SK-N-SH (cell line): ENCODE measurements around the gene NEMP1. TPM values are rescaled to one million over a fixed set of nuclear protein-coding genes. Genes with fewer than 3 reads are reported as not detected.

ENCODE experiments used
- CTCF ChIA-PET: fragments of 300-600, 350-600 bp; formaldehyde crosslinking; extraction: SDS; loops from one replicate; lab custom pipeline; 2021; lab: Yijun Ruan, JAX
- POLR2A ChIA-PET: fragments of 350-600 bp; sonication (Branson Sonifier 250); formaldehyde crosslinking; extraction: SDS; loops from one replicate; lab custom pipeline; 2020; ENCODE audit warnings: antibody characterized with exemption, inconsistent platforms; lab: Yijun Ruan, JAX
- DNase-seq: peaks from one replicate; pipeline ENCODE4 v3.0.0; 2012
- H2AFZ ChIP-seq: fragments of 200-600 bp; sonication (generic); 2 replicates; pipeline ENCODE4 v1.8.1; 2016; ENCODE audit warnings: antibody characterized with exemption, mild to moderate bottlenecking, low read depth
- H3F3A ChIP-seq: fragments of 200-600 bp; sonication (generic); replicated peaks from 2 replicates; pipeline ENCODE3; 2016; ENCODE audit warnings: antibody characterized with exemption, mild to moderate bottlenecking; ENCODE audit not compliant: insufficient read depth
- H3K27ac ChIP-seq, 2 experiments: fragments of 200-500 bp in 1 of 2; fragments of 200-600 bp in 1 of 2; sonication (Bioruptor generic) in 1 of 2; sonication (generic), shearing (Covaris generic) in 1 of 2; 2 replicates each; pipeline versions ENCODE4 v1.5.1 to v1.6.1; 2014 to 2016; ENCODE audit warnings: low read depth in 2 of 2, inconsistent platforms in 1 of 2, low read length in 1 of 2, mild to moderate bottlenecking in 1 of 2, mixed read lengths in 1 of 2
- H3K27me3 ChIP-seq: fragments of 200-600 bp; sonication (generic), shearing (Covaris generic); 2 replicates; pipeline ENCODE4 v1.6.1; 2016; ENCODE audit warnings: mixed run types; ENCODE audit not compliant: insufficient read depth
- H3K36me3 ChIP-seq, 2 experiments: fragments of 200-500 bp in 1 of 2; fragments of 200-600 bp in 1 of 2; sonication (Bioruptor generic) in 1 of 2; sonication (generic) in 1 of 2; replicated peaks in 1 of 2; 2 replicates each; pipeline versions ENCODE3 to v1.5.1; 2014 to 2016; ENCODE audit warnings: low read length in 1 of 2, mild to moderate bottlenecking in 1 of 2; ENCODE audit not compliant: insufficient read depth in 2 of 2, control insufficient read depth in 1 of 2
- H3K4me1 ChIP-seq, 2 experiments: fragments of 200-500 bp in 1 of 2; fragments of 200-600 bp in 1 of 2; sonication (Bioruptor generic) in 1 of 2; sonication (generic), shearing (Covaris generic) in 1 of 2; 2 replicates each; pipeline versions ENCODE4 v1.5.1 to v1.6.1; 2014 to 2016; ENCODE audit warnings: low read depth in 1 of 2, low read length in 1 of 2, mixed run types in 1 of 2; ENCODE audit not compliant: insufficient read depth in 2 of 2, control insufficient read depth in 1 of 2
- H3K4me2 ChIP-seq: fragments of 200-600 bp; sonication (generic), shearing (Covaris generic); 2 replicates; pipeline ENCODE4 v1.6.1; 2017; ENCODE audit warnings: mixed run types
- H3K4me3 ChIP-seq, 2 experiments: fragments of 200-500 bp in 1 of 2; fragments of 200-600 bp in 1 of 2; sonication (Bioruptor generic) in 1 of 2; sonication (generic), shearing (Covaris generic) in 1 of 2; 2 replicates each; pipeline versions ENCODE4 v1.5.1 to v1.8.1; 2014 to 2016; ENCODE audit warnings: low read depth in 2 of 2, inconsistent platforms in 1 of 2, low read length in 1 of 2, mild to moderate bottlenecking in 1 of 2, mixed read lengths in 1 of 2, moderate library complexity in 1 of 2
- H3K79me2 ChIP-seq: fragments of 200-600 bp; sonication (generic); 2 replicates; pipeline ENCODE4 v1.8.1; 2017; ENCODE audit warnings: mild to moderate bottlenecking; ENCODE audit not compliant: insufficient read depth
- H3K9ac ChIP-seq: fragments of 200-600 bp; sonication (generic); 2 replicates; pipeline ENCODE4 v1.6.1; 2017; ENCODE audit warnings: mixed run types
- H3K9me2 ChIP-seq: fragments of 200-600 bp; sonication (generic); 2 replicates; pipeline ENCODE4 v1.6.1; 2017; ENCODE audit warnings: mixed run types
- H3K9me3 ChIP-seq: fragments of 200-600 bp; sonication (generic); 2 replicates; pipeline ENCODE4 v1.6.1; 2017; ENCODE audit warnings: mixed run types, mild to moderate bottlenecking, moderate library complexity
- H4K20me1 ChIP-seq: fragments of 200-600 bp; sonication (generic); 2 replicates; pipeline ENCODE4 v1.6.1; 2017; ENCODE audit warnings: mild to moderate bottlenecking, mixed run types; ENCODE audit not compliant: insufficient read depth
- CHD2 ChIP-seq: fragments of 150-350 bp; IDR thresholded peaks from 2 replicates; pipeline ENCODE4 v1.6.1; 2018; ENCODE audit warnings: low read length; ENCODE audit not compliant: partially characterized antibody
- CTCF ChIP-seq: fragments of 200-600 bp; sonication (generic); IDR thresholded peaks from 2 replicates; pipeline ENCODE4 v1.6.1; 2017; ENCODE audit warnings: antibody characterized with exemption, mild to moderate bottlenecking, moderate library complexity
- EP300 ChIP-seq, 2 experiments: IDR thresholded peaks; 2 replicates each; pipeline versions ENCODE4 v1.4.0 to v1.6.1; 2012; ENCODE audit warnings: borderline replicate concordance in 1 of 2, low read depth in 1 of 2, low read length in 1 of 2
- FOXJ3 ChIP-seq: sonication (generic); formaldehyde crosslinking; IDR thresholded peaks from 2 replicates; pipeline ENCODE4 v1.5.1; 2020; ENCODE audit warnings: mild to moderate bottlenecking, missing genetic modification reagents
- GATA2 ChIP-seq: sonication (generic); formaldehyde crosslinking; IDR thresholded peaks from 2 replicates; pipeline ENCODE4 v1.5.0; 2020; ENCODE audit warnings: mild to moderate bottlenecking, missing genetic modification reagents
- MEF2A ChIP-seq: IDR thresholded peaks from 2 replicates; pipeline ENCODE4 v1.4.0; 2012; ENCODE audit warnings: low read depth, borderline replicate concordance
- MXI1 ChIP-seq: IDR thresholded peaks from 2 replicates; pipeline ENCODE4 v1.6.1; 2012; ENCODE audit warnings: mild to moderate bottlenecking, low read depth, low read length, improper control_type of control experiment
- NFIC ChIP-seq: IDR thresholded peaks from 2 replicates; pipeline ENCODE4 v1.4.0; 2012; ENCODE audit warnings: borderline replicate concordance
- NRF1 ChIP-seq: IDR thresholded peaks from 2 replicates; pipeline ENCODE4 v1.6.1; 2012; ENCODE audit warnings: low read depth, mild to moderate bottlenecking, low read length
- POLR2AphosphoS5 ChIP-seq: IDR thresholded peaks from 2 replicates; pipeline ENCODE4 v1.6.1; 2012; ENCODE audit warnings: low read depth, low read length
- RAD21 ChIP-seq: IDR thresholded peaks from 2 replicates; pipeline ENCODE4 v1.6.1; 2012; ENCODE audit warnings: mild to moderate bottlenecking, low read length
- RCOR1 ChIP-seq: fragments of 150-350 bp; IDR thresholded peaks from 2 replicates; pipeline ENCODE4 v1.6.1; 2017; ENCODE audit warnings: antibody characterized with exemption, low read length
- RFX5 ChIP-seq: IDR thresholded peaks from 2 replicates; pipeline ENCODE4 v1.6.1; 2012; ENCODE audit warnings: mild to moderate bottlenecking, improper control_type of control experiment, low read length
- RXRA ChIP-seq: IDR thresholded peaks from 2 replicates; pipeline ENCODE4 v1.4.0; 2012; ENCODE audit warnings: low read depth, mild to moderate bottlenecking, borderline replicate concordance
- SIN3A ChIP-seq: IDR thresholded peaks from 2 replicates; pipeline ENCODE4 v1.6.1; 2012; ENCODE audit warnings: low read depth, mild to moderate bottlenecking, low read length, moderate library complexity, borderline replicate concordance
- SMC3 ChIP-seq: IDR thresholded peaks from 2 replicates; pipeline ENCODE4 v1.6.1; 2012; ENCODE audit warnings: low read depth, low read length, improper control_type of control experiment
- TEAD4 ChIP-seq: IDR thresholded peaks from 2 replicates; pipeline ENCODE4 v1.4.0; 2012; ENCODE audit warnings: mild to moderate bottlenecking, borderline replicate concordance; ENCODE audit not compliant: insufficient read depth
- YY1 ChIP-seq: IDR thresholded peaks from 2 replicates; pipeline ENCODE4 v1.4.0; 2012; ENCODE audit warnings: low read depth, mild to moderate bottlenecking
- WGBS: methylation state at CpG from one replicate; pipeline ENCODE4 v1.1.6; 2017; ENCODE audit warnings: low lambda C conversion rate; 5-methylcytosine and 5-hydroxymethylcytosine counted together
- polyA plus RNA-seq, 3 experiments: library from polyadenylated mRNA; depleted of rRNA; stranded (reverse); fragments of >200 nt; gene quantifications; 2 replicates each; pipeline ENCODE4 v1.2.3, GENCODE V29; 2012
- TF ChIP-seq, protein P1 (sequence below): IDR thresholded peaks from 2 replicates; pipeline ENCODE4 v1.4.0; 2012; ENCODE audit warnings: low read depth
- TF ChIP-seq, protein P2 (sequence below): IDR thresholded peaks from 2 replicates; pipeline ENCODE4 v1.6.1; 2012; ENCODE audit warnings: mild to moderate bottlenecking, low read depth, low read length, moderate library complexity

The NEMP1 gene
- polyA plus RNA-seq, 1 of the 3 experiments (the other 2 are of a cell fraction), result 6.2 TPM

- TF ChIP-seq EP300 (IDR thresholded peaks at IDR 0.05; ENCODE audit: borderline replicate concordance in 1 of 2, low read depth in 1 of 2, low read length in 1 of 2) (no peak), SMC3 (no peak), FOXJ3 (CRISPR knock-in tag) (no peak), RXRA (no peak)
- Histone ChIP-seq H3K9ac (no peak overlapping the region), H3K9me3 (no peaks in the 10 kb centered on the region), H3F3A (no peaks in the 10 kb centered on the region), H3K9me2 (no peaks in the 10 kb centered on the region), H3K79me2 (no peaks in the 10 kb centered on the region), H3K4me2 (no peak overlapping the region), H3K36me3 (no peaks in the 10 kb centered on the region), H3K4me3 (no peak overlapping the region), H3K27ac (no peak overlapping the region), H2AFZ (no peak overlapping the region), H4K20me1 (no peaks in the 10 kb centered on the region), H3K4me1 (no peaks in the 10 kb centered on the region), H3K27me3 (no peaks in the 10 kb centered on the region)
- no peak for DNase-seq
- POLR2A ChIA-PET, result no interaction called here
- WGBS, result 91% methylated on average over 1 of the region's 1 CpG
- CTCF ChIA-PET, result interaction anchor here (0.6 to 8.6 kb wide), 7 partner anchors 13 to 207 kb away, joined by 3 to 81 read pairs (median 5); partner anchors contain the start of genes TAC3 and ZBTB39
These were observed 30.0 kb downstream of the NEMP1 start for GRCh38 chr12:57048423-57049118.

- DNase-seq, result no peak
- H3K9me2 ChIP-seq, result no peaks in the 10 kb centered on the region
- H3K4me2 ChIP-seq, result no peak overlapping the region
- no peak overlapping the region for H2AFZ ChIP-seq
- CTCF ChIA-PET, result interaction anchor here (0.6 to 8.6 kb wide), 6 partner anchors 13 to 206 kb away, joined by 3 to 81 read pairs (median 5); partner anchors contain the start of gene ZBTB39
- H3F3A ChIP-seq, result no peaks in the 10 kb centered on the region
- H4K20me1 ChIP-seq, result no peaks in the 10 kb centered on the region
- no peak overlapping the region for H3K4me3 ChIP-seq
- H3K9ac ChIP-seq, result no peak overlapping the region
- H3K79me2 ChIP-seq, result no peaks in the 10 kb centered on the region
- no peaks in the 10 kb centered on the region for H3K9me3 ChIP-seq
- no peak overlapping the region for H3K27ac ChIP-seq
- POLR2A ChIA-PET, result no interaction called here
- no peaks in the 10 kb centered on the region for H3K36me3 ChIP-seq
- WGBS, result 13% methylated on average over 1 of the region's 1 CpG
- TF ChIP-seq SIN3A (no peak), YY1 (no peak), NFIC (no peak), RCOR1 (no peak), NRF1 (no peak), MEF2A (no peak), GATA2 (CRISPR knock-in tag) (no peak), MXI1 (no peak), CTCF (no peak), RAD21 (no peak), FOXJ3 (CRISPR knock-in tag) (no peak), CHD2 (no peak), POLR2AphosphoS5 (no peak), RFX5 (no peak), TEAD4 (no peak)
- TF ChIP-seq, protein P1, sequence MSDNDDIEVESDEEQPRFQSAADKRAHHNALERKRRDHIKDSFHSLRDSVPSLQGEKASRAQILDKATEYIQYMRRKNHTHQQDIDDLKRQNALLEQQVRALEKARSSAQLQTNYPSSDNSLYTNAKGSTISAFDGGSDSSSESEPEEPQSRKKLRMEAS, result no peak
- TF ChIP-seq, protein P2, sequence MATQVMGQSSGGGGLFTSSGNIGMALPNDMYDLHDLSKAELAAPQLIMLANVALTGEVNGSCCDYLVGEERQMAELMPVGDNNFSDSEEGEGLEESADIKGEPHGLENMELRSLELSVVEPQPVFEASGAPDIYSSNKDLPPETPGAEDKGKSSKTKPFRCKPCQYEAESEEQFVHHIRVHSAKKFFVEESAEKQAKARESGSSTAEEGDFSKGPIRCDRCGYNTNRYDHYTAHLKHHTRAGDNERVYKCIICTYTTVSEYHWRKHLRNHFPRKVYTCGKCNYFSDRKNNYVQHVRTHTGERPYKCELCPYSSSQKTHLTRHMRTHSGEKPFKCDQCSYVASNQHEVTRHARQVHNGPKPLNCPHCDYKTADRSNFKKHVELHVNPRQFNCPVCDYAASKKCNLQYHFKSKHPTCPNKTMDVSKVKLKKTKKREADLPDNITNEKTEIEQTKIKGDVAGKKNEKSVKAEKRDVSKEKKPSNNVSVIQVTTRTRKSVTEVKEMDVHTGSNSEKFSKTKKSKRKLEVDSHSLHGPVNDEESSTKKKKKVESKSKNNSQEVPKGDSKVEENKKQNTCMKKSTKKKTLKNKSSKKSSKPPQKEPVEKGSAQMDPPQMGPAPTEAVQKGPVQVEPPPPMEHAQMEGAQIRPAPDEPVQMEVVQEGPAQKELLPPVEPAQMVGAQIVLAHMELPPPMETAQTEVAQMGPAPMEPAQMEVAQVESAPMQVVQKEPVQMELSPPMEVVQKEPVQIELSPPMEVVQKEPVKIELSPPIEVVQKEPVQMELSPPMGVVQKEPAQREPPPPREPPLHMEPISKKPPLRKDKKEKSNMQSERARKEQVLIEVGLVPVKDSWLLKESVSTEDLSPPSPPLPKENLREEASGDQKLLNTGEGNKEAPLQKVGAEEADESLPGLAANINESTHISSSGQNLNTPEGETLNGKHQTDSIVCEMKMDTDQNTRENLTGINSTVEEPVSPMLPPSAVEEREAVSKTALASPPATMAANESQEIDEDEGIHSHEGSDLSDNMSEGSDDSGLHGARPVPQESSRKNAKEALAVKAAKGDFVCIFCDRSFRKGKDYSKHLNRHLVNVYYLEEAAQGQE, result no peak
- TF ChIP-seq, all 33 proteins: peak for 0
- no peaks in the 10 kb centered on the region; the same call in 1 of the 2 replicates for H3K27me3 ChIP-seq
- no peaks in the 10 kb centered on the region for H3K4me1 ChIP-seq
These were observed 30.6 kb downstream of the NEMP1 start for GRCh38 chr12:57047981-57048380.
